Skin of body (tissue), 2 donors: Measurements from ENCODE around the gene VAT1L. TPM values are rescaled to one million over a fixed set of nuclear protein-coding genes. Genes with fewer than 3 reads are reported as not detected.
A peak's percentile ranks its signal among the peaks of the same experiment; 100 is the strongest.

Experiments used
- DNase-seq: peaks from one replicate; lab custom pipeline; 2025; lab: John Stamatoyannopoulos, UW
- total RNA-seq: library from RNA; depleted of rRNA; stranded (reverse); fragments of >200 nt; gene quantifications from one replicate; pipeline ENCODE4 v1.2.3, GENCODE V29; 2014

The VAT1L gene
- total RNA-seq, 1 donor from 2014 or later, result 2.4 TPM

DNA sequence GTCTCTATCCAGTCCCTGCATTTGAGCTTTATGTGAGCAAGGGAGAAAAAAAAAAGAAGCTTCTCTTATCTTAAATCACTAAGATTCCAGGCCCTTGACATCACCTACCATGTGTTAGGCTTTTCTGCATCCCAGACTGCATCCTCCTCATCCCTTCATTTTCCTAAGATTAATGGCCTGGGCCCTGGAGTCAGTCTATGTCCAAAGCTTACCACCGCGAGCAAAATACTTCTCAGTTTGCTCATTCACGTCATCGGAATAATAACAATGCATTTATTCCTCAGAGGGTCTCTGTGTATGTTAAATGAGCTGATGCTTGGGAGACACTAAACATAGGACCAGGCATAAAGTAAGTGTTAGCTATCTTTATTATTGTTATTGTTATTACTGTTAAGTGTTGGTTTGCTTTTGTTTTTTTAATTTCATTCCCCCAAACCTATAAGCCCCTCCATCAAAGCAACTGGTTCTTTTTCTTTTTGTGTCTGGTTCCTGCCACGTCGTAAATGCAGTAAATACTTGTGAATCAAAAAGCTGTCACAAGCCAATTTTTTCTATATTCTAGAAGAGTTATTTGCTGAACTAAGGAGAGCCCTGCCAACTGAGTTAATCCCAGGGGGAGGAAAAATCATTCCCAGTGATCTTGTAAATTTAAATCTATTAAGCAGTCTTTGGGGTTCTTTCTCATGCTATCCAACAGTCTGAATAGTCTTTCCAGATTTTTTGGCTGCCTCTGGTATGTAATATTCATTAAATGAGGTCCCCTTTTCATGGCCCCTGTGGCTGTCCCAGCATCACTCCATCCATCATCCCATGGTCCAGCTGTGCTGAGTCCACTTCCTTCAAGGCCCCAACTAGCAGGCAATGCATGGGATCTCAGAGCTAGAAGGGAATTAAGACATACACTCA, 46.5 kb downstream of the VAT1L start:
- peak; percentile 79 for DNase-seq

DNA sequence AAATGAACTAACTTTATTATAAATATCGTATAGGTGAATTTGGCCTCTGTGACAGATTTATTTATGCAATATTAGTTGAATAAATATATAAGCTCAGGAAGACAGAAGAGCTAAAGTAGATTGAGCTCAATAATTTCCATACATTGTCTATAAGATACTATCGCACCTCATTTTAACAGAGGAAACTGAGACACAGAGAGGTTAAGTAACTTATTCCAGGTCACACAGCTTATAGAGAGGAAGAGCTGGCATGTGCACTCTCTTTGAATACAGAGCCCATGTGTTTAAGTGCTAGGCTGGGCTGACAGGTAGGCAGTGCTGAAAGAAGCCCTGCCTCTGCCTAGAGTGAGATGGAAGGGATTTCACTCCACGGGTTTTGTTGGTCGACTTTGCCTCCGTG, 48.4 kb downstream of the VAT1L start:
- no peak for DNase-seq

DNA sequence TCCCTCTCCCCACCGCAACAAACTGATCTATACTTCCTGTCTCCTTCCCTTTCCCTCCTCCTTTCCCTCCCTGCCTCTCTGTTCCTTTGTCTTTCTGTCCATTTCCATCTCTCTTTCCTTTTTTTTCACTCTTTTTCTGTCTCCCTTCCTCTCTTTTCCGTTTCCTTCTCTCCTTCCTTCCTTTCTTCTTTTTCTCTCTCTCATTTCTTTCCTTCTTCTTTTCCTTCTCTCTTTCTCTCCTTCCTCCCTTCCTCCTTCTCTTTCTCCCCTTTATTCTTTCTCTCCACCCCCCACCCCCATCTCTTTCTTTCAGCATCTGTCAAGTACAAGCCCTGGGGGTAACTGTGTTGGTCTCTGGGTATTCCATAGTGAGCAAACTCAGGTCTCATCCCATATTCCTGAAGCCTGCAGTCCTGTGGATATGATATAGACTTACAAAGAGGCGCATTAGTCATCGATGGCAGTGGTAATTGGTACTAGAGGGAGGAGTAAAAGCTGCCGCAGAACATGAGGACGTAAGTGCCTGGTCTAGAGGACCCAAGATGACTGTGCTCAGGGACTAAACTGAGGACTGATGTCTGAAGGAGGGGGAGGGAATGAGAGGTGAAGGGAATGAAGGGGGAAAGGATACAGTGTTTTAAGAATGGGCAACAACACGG, 50.4 kb downstream of the VAT1L start:
- DNase-seq, result no peak

DNA sequence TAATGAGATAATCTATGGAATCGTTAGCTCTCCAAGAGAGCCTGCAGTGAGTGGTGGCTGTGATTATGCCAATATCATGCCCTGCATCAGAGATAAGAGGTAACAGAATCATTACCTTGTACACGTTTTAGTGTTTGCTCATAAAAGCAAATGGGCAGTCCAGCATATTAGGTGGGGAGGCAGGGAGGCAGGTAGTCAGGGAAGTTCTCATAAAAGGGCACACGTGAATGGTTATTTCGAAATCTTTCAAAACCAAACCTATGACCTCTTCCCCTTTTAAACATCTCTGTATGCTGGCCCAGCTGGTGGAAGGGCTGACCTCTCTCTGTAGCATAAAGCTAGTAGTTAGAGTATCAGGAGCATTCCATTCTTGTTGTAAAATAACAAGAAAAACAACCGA, 51.7 kb downstream of the VAT1L start:
- DNase-seq, result no peak

DNA sequence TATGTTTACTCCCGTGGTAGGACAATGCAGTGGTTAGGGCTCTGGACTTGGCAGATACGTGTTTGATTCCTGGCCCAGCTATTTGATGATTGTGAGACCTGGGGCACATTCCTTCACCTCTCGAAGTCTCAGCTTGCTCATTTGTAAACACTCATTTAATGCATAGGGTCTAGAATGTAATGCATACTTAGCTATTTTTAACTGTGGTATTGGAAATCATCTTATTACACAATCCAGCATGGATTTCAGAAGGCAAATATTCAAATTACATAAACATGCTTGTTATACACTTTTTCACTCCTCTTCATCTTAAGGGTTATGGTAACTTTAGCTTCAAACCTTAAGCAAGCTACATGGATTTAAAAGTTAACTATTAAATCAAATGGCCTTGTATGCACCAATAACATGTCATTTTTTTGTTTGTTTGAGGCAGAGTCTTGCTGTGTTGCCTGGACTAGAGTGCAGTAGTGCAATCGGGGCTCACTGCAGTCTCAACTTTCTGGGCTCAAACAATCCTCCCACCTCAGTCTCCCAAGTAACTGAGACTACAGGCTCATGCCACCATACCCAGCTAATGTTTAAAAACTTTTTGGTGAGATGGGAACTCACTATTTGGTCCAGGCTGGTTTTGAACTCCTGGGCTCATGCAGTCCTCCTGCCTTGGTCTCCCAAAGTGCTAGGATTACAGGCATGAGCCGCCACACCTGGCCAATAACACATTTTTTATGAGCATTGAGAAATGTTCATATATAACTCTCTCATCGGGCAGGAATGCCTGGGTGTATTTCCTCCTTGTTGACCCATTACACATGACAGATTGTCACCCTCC, 52.5 kb downstream of the VAT1L start:
- DNase-seq, result no peak

DNA sequence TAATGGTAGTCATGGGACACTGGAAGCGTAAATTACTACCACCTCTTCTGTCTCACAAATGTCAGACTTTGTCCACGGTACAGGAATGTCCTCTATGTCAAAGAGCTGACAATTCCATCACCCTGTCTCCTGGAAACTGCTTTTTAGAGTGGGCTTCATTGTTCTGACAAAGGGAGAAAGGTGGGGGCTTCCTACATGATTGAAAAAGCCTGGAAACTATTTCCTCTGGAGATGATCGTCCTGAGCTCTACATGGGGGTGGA, 53.1 kb downstream of the VAT1L start:
- DNase-seq, result no peak

DNA sequence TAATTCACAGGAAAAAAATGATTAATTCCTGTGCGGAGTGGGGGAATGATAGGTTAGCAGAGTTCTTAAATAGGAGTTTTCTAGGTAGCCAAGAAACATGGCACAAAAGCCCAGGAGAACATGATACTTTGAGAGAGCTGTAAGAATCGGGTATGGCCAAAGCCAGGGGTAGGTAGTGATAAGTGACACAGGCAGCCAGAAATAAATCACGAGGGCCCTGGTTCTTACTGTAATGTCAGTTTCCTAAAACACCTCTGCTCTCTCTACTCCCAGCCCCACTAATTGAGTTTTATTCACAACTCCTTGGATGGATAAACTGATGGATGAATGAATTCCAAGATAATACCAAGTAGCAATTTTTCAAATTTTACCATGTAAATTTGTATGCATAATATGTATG, 54.1 kb downstream of the VAT1L start:
- DNase-seq, result no peak

DNA sequence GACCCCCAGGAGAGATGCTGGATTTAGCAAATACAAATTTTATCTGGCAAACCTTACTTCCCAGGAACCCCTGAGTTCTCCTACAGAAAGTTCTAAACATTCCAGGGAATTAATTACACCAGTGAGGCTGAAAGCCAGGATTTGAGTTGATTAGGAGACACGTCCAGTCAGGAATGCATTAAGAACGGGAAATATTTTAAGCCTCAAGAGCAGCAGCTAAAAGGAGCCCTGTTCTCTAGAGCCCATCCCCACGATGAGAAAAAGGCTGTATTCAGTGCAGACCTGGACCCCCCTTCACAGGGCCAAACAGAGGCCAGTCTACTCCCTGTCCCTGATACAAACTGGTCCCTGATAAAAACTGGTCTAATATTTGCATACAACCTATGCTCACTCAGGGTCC, 55.0 kb downstream of the VAT1L start:
- DNase-seq, result no peak

DNA sequence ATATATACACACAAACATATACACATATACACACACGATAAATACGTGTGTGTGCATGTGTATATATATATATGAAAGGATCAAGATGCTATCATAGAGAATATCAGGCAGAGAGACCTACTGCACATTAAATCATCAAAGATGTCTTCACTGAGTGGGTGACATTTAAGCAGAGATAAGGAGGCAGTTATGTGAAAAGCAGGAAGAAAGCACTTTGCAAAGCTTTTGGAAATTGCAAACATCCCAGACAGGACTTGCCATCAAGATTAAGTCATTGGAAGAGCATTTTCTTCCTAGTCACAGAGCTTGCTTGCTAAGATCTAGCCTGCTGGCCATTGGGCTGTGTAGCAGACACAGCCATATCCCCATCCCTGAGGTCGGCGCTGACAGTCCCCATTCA, 56.4 kb downstream of the VAT1L start:
- DNase-seq, result no peak

DNA sequence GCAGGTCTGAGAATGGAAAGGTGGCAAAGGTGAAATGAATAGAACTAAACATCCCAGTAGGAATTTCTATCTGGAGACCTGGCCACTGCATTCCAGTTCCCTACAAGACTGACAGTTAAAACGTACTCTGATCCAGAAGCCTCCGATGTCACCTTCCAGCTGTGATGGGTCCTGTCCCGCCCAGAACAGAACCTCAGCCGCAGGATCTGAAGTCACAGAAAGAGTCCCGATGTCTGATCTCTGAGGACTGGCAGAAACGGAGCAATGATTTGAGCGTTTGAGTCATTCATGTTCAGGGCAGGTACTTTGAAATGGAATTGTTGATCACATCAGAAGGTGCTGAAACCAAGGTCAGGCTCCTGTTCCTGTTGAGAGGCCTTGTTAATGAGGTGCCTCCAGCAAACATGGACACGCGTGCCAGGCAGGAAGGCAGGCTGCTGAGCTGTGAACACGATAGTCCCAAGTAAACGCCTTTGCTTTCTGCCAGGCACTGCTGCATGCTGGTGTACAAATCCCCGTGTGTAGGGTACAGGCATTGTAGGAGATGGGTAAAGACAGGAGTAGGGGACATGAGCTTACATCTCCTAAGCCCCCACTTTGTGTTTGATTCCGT, 61.4 kb downstream of the VAT1L start:
- no peak for DNase-seq

DNA sequence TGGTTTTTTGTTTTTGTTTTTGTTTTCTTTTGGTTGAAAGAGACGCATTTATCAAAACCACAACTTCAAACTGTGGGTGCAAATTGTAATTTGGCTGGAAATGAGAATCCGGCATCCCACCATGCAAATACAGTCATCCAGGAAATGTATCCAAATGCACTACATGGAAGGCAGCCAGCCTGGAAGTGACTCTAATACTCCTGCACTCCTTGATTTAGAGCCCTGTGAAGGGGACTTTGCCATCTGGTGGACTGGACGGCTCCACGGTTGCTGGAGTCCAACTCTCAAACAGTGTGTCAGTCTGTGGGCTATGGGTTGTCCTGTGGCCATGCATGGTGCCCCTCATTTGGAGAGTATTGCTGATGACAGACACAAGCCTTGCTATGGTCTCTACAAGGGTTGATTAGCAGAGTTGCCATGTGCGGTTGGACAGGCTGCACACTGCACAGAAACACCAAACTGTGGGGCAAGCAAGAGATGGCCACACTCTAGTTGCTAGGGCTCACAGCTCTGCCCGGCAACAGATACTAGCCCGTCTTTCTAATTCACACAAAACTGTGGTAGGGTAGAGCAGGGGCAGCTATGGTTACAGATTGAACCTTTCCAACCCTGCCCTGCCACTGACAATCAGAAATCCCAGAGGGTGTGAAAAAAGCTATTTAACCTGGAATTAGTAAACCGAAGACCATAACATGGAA, 62.4 kb downstream of the VAT1L start:
- no peak for DNase-seq

DNA sequence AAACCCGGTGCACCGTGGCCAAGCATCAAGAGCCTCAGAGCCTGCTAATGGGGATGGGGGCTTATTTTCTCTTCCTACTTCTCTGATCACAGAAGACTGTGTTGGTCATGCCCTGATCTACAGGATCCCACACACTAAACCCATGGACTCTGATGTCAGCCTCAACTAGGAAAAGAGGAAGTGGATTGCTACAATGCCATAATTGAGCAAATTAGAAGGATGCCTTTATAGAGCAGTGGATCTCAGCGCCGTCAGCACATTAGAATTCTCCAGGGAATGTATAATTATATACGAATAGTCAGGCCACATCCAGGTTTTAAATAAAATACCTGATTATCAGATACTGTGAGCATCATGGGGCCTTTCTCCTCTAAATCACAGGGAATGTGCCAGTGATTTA, 64.8 kb downstream of the VAT1L start:
- DNase-seq, result no peak

DNA sequence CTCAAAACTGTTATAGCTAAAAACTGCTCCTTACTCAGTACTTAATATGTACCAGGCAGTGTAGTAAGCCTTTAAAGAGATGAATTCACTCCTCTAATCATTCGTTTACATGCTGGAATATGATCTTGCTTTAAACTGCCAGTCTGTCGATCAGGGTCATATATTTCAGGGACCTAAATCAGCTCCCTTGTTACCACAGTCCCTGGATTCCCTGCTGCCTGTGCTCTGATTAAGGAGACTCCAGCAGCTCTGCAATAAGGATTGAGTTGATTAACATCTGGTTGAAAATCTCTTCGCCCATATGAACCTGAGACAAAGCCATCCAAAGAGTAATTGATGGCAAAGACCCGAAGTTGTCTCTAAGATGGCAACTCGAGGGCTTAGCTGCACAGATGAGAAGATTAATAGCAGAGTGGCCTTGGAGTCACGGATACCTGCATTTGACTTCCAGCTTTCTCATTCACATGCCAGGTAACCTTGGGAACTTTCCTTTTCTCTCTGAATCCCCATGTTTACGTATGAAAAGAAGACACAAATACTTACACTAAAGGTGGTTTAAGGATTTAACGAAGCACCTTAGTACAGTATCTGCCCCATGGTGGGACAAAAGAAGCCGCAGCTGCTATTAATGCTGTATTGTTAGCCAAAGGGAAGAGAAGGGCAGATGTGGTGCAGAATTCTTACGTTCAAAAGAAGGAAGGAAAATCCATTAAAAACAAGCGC, 68.2 kb downstream of the VAT1L start:
- DNase-seq, result no peak

DNA sequence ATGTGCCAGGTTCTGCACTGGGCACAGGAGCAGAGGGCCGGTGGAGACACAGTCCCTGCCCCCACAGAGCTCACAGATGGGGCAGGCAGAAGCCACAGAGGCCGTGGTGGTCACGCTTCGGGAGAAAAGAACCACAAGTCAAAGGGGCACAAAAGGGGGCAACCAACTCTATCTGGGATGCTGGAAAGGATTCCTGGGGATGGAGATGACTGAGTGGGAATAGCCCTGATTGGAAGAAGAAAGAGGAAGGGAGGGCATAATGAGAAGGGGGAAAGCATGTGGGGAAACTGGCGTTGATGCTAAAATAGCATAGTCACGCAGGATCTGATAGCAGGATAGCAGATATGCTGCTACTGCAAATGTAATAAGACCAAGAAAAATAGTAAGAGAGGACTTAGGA, 69.7 kb downstream of the VAT1L start:
- DNase-seq, result no peak

DNA sequence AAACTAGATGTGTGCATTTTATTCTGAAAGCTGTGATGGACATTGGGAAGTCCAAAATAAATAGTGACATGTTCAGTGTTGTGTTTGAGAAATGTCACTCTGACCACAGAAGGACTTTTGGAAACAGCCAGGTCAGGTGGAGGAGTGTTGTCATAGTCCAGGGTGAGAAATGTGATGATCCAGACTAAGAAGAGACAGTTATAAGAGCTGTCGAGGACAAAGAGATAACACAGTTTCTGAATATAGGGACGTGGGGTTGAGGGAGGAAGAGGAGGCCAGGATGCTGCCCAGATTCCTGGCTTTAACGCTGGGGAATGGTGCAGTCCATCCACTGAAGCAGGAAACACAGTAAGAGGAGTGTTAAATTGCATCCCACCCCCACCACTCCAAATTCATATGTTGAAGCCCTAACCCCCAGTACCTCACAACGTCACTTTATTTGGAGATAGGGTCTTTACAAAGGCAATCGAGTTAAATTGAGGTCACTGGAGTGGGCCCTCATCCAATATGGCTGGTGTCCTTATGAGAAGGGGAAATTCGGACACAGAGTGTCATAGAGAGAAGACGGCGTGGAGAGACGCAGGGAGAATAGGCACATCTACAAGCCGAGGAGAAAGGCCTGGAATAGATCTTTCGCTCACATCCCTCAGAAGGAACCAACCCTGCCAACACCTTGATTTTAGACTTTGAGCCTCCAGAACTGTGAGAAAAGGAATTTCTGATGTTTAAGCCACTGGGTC, 71.3 kb downstream of the VAT1L start:
- no peak for DNase-seq

DNA sequence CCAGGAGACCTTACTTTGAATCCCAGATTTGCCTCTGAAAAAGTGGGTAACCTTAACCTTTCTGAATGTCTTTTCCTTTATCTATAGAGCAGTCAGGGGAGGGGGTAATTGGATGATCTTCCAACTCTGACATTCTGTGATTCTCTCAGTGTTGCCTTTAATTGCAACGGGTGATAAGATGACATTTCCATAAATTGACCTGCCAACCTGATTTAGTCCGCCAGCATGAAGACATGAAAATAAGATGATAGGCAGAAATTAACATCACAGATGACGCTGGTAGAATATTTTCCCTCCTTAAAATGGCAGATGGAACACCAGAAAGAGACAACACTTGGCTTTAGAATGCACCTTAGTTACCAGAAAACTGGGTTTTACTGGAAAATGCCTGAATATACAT, 72.6 kb downstream of the VAT1L start:
- no peak for DNase-seq

DNA sequence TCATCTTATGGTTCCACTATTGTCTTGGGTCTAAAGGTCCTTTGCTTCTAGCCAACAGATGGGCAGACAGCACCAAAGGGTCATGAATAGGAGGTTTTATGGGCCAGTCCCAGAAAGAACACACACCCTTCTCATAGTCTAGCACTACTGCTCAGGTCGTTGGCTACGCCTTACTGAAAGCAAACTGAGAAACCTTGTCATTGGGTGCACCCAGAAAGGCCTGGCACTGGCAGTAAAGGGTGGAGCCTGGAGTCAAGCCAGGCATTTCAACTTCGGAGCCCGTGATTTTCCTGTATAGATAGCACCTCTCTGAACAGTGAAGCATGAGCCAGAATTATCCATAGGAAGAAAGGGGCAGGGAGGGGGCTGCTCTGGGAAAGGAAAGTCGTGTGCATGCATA, 74.9 kb downstream of the VAT1L start:
- DNase-seq, result no peak

DNA sequence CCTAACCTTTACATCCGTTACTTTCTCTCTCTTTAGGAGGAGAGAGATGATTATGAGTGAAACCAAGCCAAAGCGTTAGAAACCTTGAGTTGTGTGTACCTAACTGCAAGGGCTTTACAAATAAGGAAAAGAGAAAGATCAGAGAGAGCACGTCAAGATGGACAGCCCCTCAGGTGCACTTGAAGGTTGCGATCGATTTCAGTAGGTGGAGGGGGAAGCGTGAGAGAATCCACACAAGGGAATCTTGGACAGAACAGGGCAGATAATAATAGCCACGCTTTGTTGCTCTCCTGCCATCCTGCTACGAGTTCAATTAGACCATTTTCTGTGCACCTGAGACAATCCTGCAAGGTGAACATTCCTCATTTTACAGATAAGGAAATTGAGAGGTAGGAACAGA, 78.4 kb downstream of the VAT1L start:
- no peak for DNase-seq

DNA sequence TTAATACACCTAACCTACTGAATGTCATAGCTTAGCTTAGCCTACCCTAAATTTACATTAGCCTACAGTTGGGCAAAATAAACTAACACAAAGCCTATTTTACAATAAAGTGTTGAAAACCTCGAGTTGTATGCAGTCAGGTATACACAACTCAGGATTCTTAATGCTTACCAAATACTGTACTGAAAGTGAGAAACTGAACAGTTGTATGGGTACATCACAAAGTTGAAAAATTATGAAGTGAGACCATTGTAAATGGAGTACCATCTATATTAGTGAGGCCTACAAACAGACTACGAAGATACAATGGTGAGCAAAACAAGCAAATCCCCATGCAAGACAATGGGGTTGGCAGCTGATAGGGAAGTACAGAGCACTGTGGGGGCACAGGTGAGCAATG, 79.7 kb downstream of the VAT1L start:
- DNase-seq, result no peak

DNA sequence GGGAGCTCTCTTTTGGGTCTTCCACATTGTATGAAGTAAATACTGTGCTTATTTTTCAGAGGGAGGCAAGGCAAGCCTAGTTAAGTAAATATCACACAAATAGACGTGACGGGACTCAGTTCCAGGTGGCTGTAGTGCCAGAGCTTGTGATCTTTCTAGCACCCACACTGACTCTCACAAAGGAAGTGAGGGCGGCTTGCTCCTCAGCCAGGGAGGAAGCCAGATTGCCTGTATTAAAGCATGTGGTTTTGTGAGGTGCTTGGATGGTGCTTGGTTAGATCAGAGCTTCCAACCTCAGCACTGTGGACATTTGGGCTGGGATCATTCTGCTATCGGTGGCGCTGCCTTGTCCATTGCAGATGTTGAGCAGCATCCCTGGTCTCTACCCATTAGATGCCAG, 80.1 kb downstream of the VAT1L start:
- no peak for DNase-seq
